Common myeloid progenitor, CD34-positive (primary cell): ENCODE data around the gene FHAD1. TPM values are rescaled to one million over a fixed set of nuclear protein-coding genes. Genes with fewer than 3 reads are reported as not detected.
A peak's percentile ranks its signal among the peaks of the same experiment; 100 is the strongest.

ENCODE experiments used
- CTCF ChIA-PET: fragments of 350-600 bp; sonication (Branson Sonifier 250); formaldehyde crosslinking; loops from one replicate; lab custom pipeline; 2021; ENCODE audit warnings: antibody characterized with exemption; lab: Charles Lee
- POLR2A ChIA-PET: fragments of 350-600 bp; sonication (Branson Sonifier 250); formaldehyde crosslinking; loops from one replicate; lab custom pipeline; 2021; ENCODE audit warnings: antibody characterized with exemption; lab: Charles Lee
- DNase-seq, 3 donors: peaks; one replicate each; pipeline versions ENCODE4 v3.0.0 to v3.0.0-alpha.2; 2013
- H3K27ac ChIP-seq, 2 experiments: 1 replicate in 1 of 2; 2 replicates in 1 of 2; pipeline ENCODE4 v1.7.0; 2013; ENCODE audit warnings: inconsistent platforms in 2 of 2, low read length in 2 of 2, mild to moderate bottlenecking in 2 of 2, low read depth in 1 of 2, moderate library complexity in 1 of 2; ENCODE audit not compliant: severe bottlenecking in 2 of 2, insufficient read depth in 1 of 2, poor library complexity in 1 of 2
- H3K27me3 ChIP-seq, 5 experiments: replicated peaks in 2 of 5; 1 replicate in 3 of 5; 2 replicates in 2 of 5; pipeline versions ENCODE4 v1.6.1 to v1.7.0; 2013; ENCODE audit warnings: low read length in 4 of 5, mild to moderate bottlenecking in 2 of 5, moderate library complexity in 2 of 5, inconsistent platforms in 1 of 5; ENCODE audit not compliant: insufficient read depth in 5 of 5, control insufficient read depth in 4 of 5
- H3K36me3 ChIP-seq, 4 experiments: 1 replicate in 2 of 4; 2 replicates in 2 of 4; pipeline versions ENCODE4 v1.6.1 to v1.7.0; 2013; ENCODE audit warnings: low read length in 3 of 4, control low read depth in 1 of 4, mild to moderate bottlenecking in 1 of 4; ENCODE audit not compliant: control insufficient read depth in 4 of 4, insufficient read depth in 4 of 4
- H3K4me1 ChIP-seq, 4 experiments: 1 replicate in 3 of 4; 2 replicates in 1 of 4; pipeline versions ENCODE4 v1.6.1 to v1.7.1; 2013; ENCODE audit warnings: low read length in 3 of 4, mild to moderate bottlenecking in 3 of 4, control low read depth in 1 of 4, inconsistent platforms in 1 of 4, moderate library complexity in 1 of 4; ENCODE audit not compliant: control insufficient read depth in 4 of 4, insufficient read depth in 4 of 4; ENCODE audit errors: control extremely low read depth in 1 of 4
- H3K4me3 ChIP-seq, 7 experiments: 1 replicate in 4 of 7; 2 replicates in 3 of 7; pipeline versions ENCODE4 v1.5.1 to v1.7.0; 2013; ENCODE audit warnings: mild to moderate bottlenecking in 7 of 7, low read length in 6 of 7, moderate library complexity in 6 of 7, inconsistent platforms in 2 of 7, low read depth in 2 of 7, control low read depth in 1 of 7; ENCODE audit not compliant: insufficient read depth in 4 of 7, control insufficient read depth in 1 of 7; ENCODE audit errors: extremely low read depth in 1 of 7
- H3K9me3 ChIP-seq, 5 experiments: 1 replicate in 4 of 5; 2 replicates in 1 of 5; pipeline versions ENCODE4 v1.6.1 to v1.7.1; 2013; ENCODE audit warnings: low read length in 4 of 5, mild to moderate bottlenecking in 2 of 5, inconsistent platforms in 1 of 5, low read depth in 1 of 5, moderate library complexity in 1 of 5; ENCODE audit not compliant: control insufficient read depth in 4 of 5, insufficient read depth in 2 of 5; ENCODE audit errors: control extremely low read depth in 1 of 5
- WGBS: methylation state at CpG from one replicate; pipeline ENCODE4 v1.1.5; 2013; ENCODE audit not compliant: insufficient coverage; 5-methylcytosine and 5-hydroxymethylcytosine counted together
- polyA plus RNA-seq: library from polyadenylated mRNA; unstranded; fragments of 120-200 nt; gene quantifications from one replicate; pipeline ENCODE4 v1.2.1, GENCODE V29; 2013

Gene FHAD1
- polyA plus RNA-seq: 0.05 TPM

GRCh38 chr1:15246960-15247614 lies at the start of gene FHAD1:
TSS of gene FHAD1 (plus strand) at chr1:15247223. CDS start at chr1:15251785, 4,562 bp downstream.
- 6% methylated on average over 38 of the region's 55 CpGs for WGBS
- Histone ChIP-seq H3K27ac (no peak within 1 kb of the TSS), H3K36me3 (no peaks in the 10 kb centered on the region), H3K4me3 (peak within 1 kb of the TSS in 5 of 7 experiments; percentile 8 to 58 (median 42)), H3K9me3 (peaks cover 0 to 10% (median 0%) of the 10 kb centered on the region in 5 experiments), H3K27me3 (peaks cover 0 to 13% (median 4%) of the 10 kb centered on the region in 5 experiments), H3K4me1 (peaks cover 5 to 39% (median 35%) of the 10 kb centered on the region in 4 experiments)
- CTCF ChIA-PET: interaction anchor here (1.0 to 4.5 kb wide), 5 partner anchors 9 to 119 kb away, joined by 3 to 24 read pairs (median 3); no protein-coding TSS in a partner anchor
- peak; percentile 56 to 75 (median 66) for DNase-seq
- POLR2A ChIA-PET: no interaction called here

DNA sequence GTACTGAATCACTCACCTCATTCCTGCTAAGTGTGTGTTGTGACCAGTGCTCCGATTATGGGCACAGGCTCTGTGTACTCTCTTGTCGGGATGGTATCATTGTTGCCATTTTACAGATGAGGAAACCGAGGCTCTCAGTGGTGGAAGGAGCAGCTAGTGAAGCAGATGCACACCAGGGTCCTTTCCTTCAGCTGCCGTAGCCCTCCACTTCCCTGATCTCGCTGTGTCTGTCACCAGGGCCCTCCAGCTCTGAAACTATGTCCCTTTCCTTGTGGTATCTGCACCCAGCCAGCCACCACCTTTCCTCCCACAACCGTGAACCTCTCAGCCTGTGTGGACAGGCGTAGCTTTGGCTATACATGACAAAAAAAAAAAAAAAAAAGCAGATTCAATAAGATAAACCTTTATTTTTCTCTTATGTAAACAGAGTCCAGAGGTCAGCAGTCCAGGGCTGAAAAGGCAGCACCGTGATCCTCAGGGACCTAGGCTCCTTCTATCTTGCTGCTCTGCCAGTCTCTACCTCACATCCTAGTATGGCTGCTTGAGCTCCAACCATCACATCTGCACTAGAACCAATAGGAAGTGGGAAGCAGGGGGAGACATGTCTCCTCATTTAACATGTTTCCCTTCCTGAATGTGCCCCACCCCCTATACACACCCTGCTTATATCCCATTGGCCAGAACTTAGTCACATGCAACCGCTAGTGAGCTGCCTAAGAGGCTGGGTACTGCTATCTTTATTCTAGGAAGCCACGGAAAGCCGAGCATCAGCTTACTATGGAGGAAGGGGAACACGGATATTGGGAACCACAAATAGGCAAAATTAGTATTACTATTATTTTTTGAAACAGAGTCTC lies 49.2 kb upstream of the FHAD1 start:
- no peak overlapping the region for H3K27ac ChIP-seq
- no peak overlapping the region for H3K4me3 ChIP-seq
- no peaks in the 10 kb centered on the region for H3K9me3 ChIP-seq
- no peaks in the 10 kb centered on the region for H3K36me3 ChIP-seq
- CTCF ChIA-PET: interaction anchor here (1.0 to 1.9 kb wide), 2 partner anchors 74 to 632 kb away, joined by 3 to 10 read pairs; no protein-coding TSS in a partner anchor
- POLR2A ChIA-PET: interaction anchor here (0.8 kb wide), 1 partner anchor 216 kb away, joined by 3 read pairs; no protein-coding TSS in a partner anchor
- no peak for DNase-seq
- H3K27me3 ChIP-seq: no peaks in the 10 kb centered on the region
- 93% methylated on average over 5 of the region's 12 CpGs for WGBS
- no peaks in the 10 kb centered on the region for H3K4me1 ChIP-seq

- H3K9me3 ChIP-seq: no peaks in the 10 kb centered on the region
- CTCF ChIA-PET: interaction anchor here (1.0 to 1.9 kb wide), 2 partner anchors 73 to 631 kb away, joined by 3 to 10 read pairs; no protein-coding TSS in a partner anchor
- WGBS: 97% methylated on average over 7 of the region's 8 CpGs
- H3K27me3 ChIP-seq: no peaks in the 10 kb centered on the region
- no peak for DNase-seq
- no peaks in the 10 kb centered on the region for H3K36me3 ChIP-seq
- no peak overlapping the region for H3K27ac ChIP-seq
- no peak overlapping the region for H3K4me3 ChIP-seq
- POLR2A ChIA-PET: interaction anchor here (0.8 kb wide), 1 partner anchor 215 kb away, joined by 3 read pairs; no protein-coding TSS in a partner anchor
- H3K4me1 ChIP-seq: no peaks in the 10 kb centered on the region
Measured at GRCh38 chr1:15198684-15199083, 48.3 kb upstream of the FHAD1 start.

GRCh38 chr1:15201221-15201620 lies 45.8 kb upstream of the FHAD1 start:
- H3K9me3 ChIP-seq: no peaks in the 10 kb centered on the region
- no peaks in the 10 kb centered on the region for H3K27me3 ChIP-seq
- no peaks in the 10 kb centered on the region for H3K4me1 ChIP-seq
- H3K27ac ChIP-seq: no peak overlapping the region
- POLR2A ChIA-PET: interaction anchor here (1.0 kb wide), 1 partner anchor 22 kb away, joined by 3 read pairs; no protein-coding TSS in a partner anchor
- DNase-seq: no peak
- WGBS: 51% methylated on average over 2 of the region's 4 CpGs
- H3K4me3 ChIP-seq: no peak overlapping the region
- H3K36me3 ChIP-seq: no peaks in the 10 kb centered on the region
- CTCF ChIA-PET: interaction anchor here (1.9 to 2.0 kb wide), 2 partner anchors 8 to 13 kb away, joined by 5 to 6 read pairs; no protein-coding TSS in a partner anchor

GRCh38 chr1:15201849-15202551 lies 45.0 kb upstream of the FHAD1 start:
- Histone ChIP-seq H3K27ac (no peak overlapping the region), H3K4me1 (no peaks in the 10 kb centered on the region), H3K27me3 (no peaks in the 10 kb centered on the region), H3K4me3 (no peak overlapping the region), H3K9me3 (no peaks in the 10 kb centered on the region), H3K36me3 (no peaks in the 10 kb centered on the region)
- ChIA-PET POLR2A (interaction anchor here (0.6 to 1.0 kb wide), 2 partner anchors 23 to 141 kb away, joined by 3 read pairs; no protein-coding TSS in a partner anchor), CTCF (no interaction called here)
- DNase-seq: no peak
- over 99% methylated on average over 12 of the region's 13 CpGs for WGBS

- Histone ChIP-seq H3K36me3 (no peaks in the 10 kb centered on the region), H3K27ac (no peak overlapping the region), H3K9me3 (no peaks in the 10 kb centered on the region), H3K4me1 (peaks cover 0 to 2% (median under 1%) of the 10 kb centered on the region in 4 experiments), H3K27me3 (no peaks in the 10 kb centered on the region), H3K4me3 (no peak overlapping the region)
- ChIA-PET CTCF (interaction anchor here (1.5 to 1.6 kb wide), 2 partner anchors 11 to 52 kb away, joined by 3 to 5 read pairs; no protein-coding TSS in a partner anchor), POLR2A (no interaction called here)
- 95% methylated on average over 7 of the region's 7 CpGs for WGBS
- no peak for DNase-seq
Measured at GRCh38 chr1:15204931-15205330, 42.1 kb upstream of the FHAD1 start.
